H9 (cell line): Measurements from ENCODE around the gene TLE5. TPM values are rescaled to one million over a fixed set of nuclear protein-coding genes. Genes with fewer than 3 reads are reported as not detected.

Experiments used
- DNase-seq: peaks from one replicate; pipeline ENCODE4 v3.0.0-alpha.2; 2017
- H2AFZ ChIP-seq: one replicate; pipeline ENCODE4 v1.6.1; 2013; ENCODE audit warnings: mild to moderate bottlenecking, low read length, control low read depth, moderate library complexity
- H2AK5ac ChIP-seq: 2 replicates; pipeline ENCODE4 v1.6.1; 2013; ENCODE audit warnings: low read length, control low read depth, mixed read lengths; ENCODE audit not compliant: insufficient read length
- H2BK120ac ChIP-seq: one replicate; pipeline ENCODE4 v1.6.1; 2013; ENCODE audit warnings: low read depth, mild to moderate bottlenecking, low read length, control low read depth, inconsistent platforms; ENCODE audit not compliant: poor library complexity, severe bottlenecking
- H2BK12ac ChIP-seq: 2 replicates; pipeline ENCODE4 v1.6.1; 2013; ENCODE audit warnings: low read length, control low read depth, mixed read lengths, low read depth; ENCODE audit not compliant: insufficient read length
- H2BK15ac ChIP-seq: 2 replicates; pipeline ENCODE4 v1.6.1; 2013; ENCODE audit warnings: low read depth, low read length, control low read depth
- H2BK20ac ChIP-seq: one replicate; pipeline ENCODE4 v1.6.1; 2013; ENCODE audit warnings: low read depth, mild to moderate bottlenecking, low read length, control low read depth, inconsistent platforms; ENCODE audit not compliant: poor library complexity, severe bottlenecking
- H2BK5ac ChIP-seq: 2 replicates; pipeline ENCODE4 v1.6.1; 2013; ENCODE audit warnings: low read length, control low read depth, mixed read lengths; ENCODE audit not compliant: insufficient read length
- H3K14ac ChIP-seq: 2 replicates; pipeline ENCODE4 v1.6.1; 2013; ENCODE audit warnings: low read length, control low read depth; ENCODE audit not compliant: insufficient read depth
- H3K18ac ChIP-seq: 2 replicates; pipeline ENCODE4 v1.6.1; 2013; ENCODE audit warnings: low read depth, mild to moderate bottlenecking, mixed read lengths, low read length, control low read depth; ENCODE audit not compliant: insufficient read length
- H3K23ac ChIP-seq: 2 replicates; pipeline ENCODE4 v1.6.1; 2013; ENCODE audit warnings: low read length, control low read depth, mixed read lengths, low read depth; ENCODE audit not compliant: insufficient read length
- H3K23me2 ChIP-seq: 2 replicates; pipeline ENCODE4 v1.6.1; 2013; ENCODE audit warnings: low read depth, mild to moderate bottlenecking, mixed read lengths, low read length, control low read depth; ENCODE audit not compliant: insufficient read length, poor library complexity, severe bottlenecking
- H3K27ac ChIP-seq: 2 replicates; pipeline ENCODE4 v1.5.1; 2013; ENCODE audit warnings: low read length, control low read depth, mixed read lengths, low read depth; ENCODE audit not compliant: insufficient read length
- H3K27me3 ChIP-seq: 2 replicates; pipeline ENCODE4 v1.6.1; 2013; ENCODE audit warnings: low read length, control low read depth, inconsistent platforms; ENCODE audit not compliant: insufficient read depth
- H3K4ac ChIP-seq: 2 replicates; pipeline ENCODE4 v1.6.1; 2013; ENCODE audit warnings: low read depth, mild to moderate bottlenecking, control low read depth, inconsistent platforms, low read length, moderate library complexity
- H3K4me1 ChIP-seq: 2 replicates; pipeline ENCODE4 v1.6.1; 2013; ENCODE audit warnings: low read length, control low read depth, inconsistent platforms; ENCODE audit not compliant: insufficient read depth
- H3K4me2 ChIP-seq: 2 replicates; pipeline ENCODE4 v1.6.1; 2013; ENCODE audit warnings: low read length, control low read depth, mixed read lengths; ENCODE audit not compliant: insufficient read length, insufficient read depth
- H3K56ac ChIP-seq: 2 replicates; pipeline ENCODE4 v1.6.1; 2013; ENCODE audit warnings: low read depth, mild to moderate bottlenecking, mixed read lengths, low read length, control low read depth; ENCODE audit not compliant: insufficient read length
- H3K79me1 ChIP-seq: 2 replicates; pipeline ENCODE4 v1.6.1; 2013; ENCODE audit warnings: low read depth, mild to moderate bottlenecking, moderate library complexity, low read length, control low read depth, inconsistent platforms; ENCODE audit not compliant: insufficient read depth, poor library complexity, severe bottlenecking
- H3K79me2 ChIP-seq: 2 replicates; pipeline ENCODE4 v1.6.1; 2013; ENCODE audit warnings: low read length, control low read depth, inconsistent platforms; ENCODE audit not compliant: insufficient read depth
- H3K9ac ChIP-seq: 2 replicates; pipeline ENCODE4 v1.6.1; 2013; ENCODE audit warnings: low read length, control low read depth, mixed read lengths; ENCODE audit not compliant: insufficient read length; ENCODE audit errors: extremely low read depth
- H3K9me3 ChIP-seq: one replicate; pipeline ENCODE4 v1.6.1; 2013; ENCODE audit warnings: low read depth, low read length, inconsistent platforms; ENCODE audit not compliant: control insufficient read depth
- H3T11ph ChIP-seq: one replicate; pipeline ENCODE4 v1.6.1; 2013; ENCODE audit warnings: mild to moderate bottlenecking, low read length, control low read depth, inconsistent platforms
- H4K20me1 ChIP-seq: one replicate; pipeline ENCODE4 v1.6.1; 2013; ENCODE audit not compliant: control insufficient read depth, insufficient read length, insufficient read depth
- H4K5ac ChIP-seq: 2 replicates; pipeline ENCODE4 v1.6.1; 2013; ENCODE audit warnings: low read depth, mild to moderate bottlenecking, mixed read lengths, low read length, control low read depth; ENCODE audit not compliant: insufficient read length
- H4K8ac ChIP-seq: replicated peaks from 2 replicates; pipeline ENCODE4 v1.6.1; 2013; ENCODE audit warnings: low read length, control low read depth, mixed read lengths, low read depth; ENCODE audit not compliant: insufficient read length
- H4K91ac ChIP-seq: 2 replicates; pipeline ENCODE4 v1.6.1; 2013; ENCODE audit warnings: low read depth, mild to moderate bottlenecking, moderate library complexity, mixed read lengths, low read length, control low read depth; ENCODE audit not compliant: insufficient read length
- H3K27ac Mint-ChIP-seq, 3 experiments: 2 replicates in 2 of 3; 3 replicates in 1 of 3; pipeline ENCODE4 v1.8.0; 2020 to 2021; ENCODE audit warnings: mixed read lengths in 3 of 3, mild to moderate bottlenecking in 1 of 3, moderate library complexity in 1 of 3
- H3K27me3 Mint-ChIP-seq: 2 replicates; pipeline ENCODE4 v1.8.0; 2021; ENCODE audit warnings: low read depth, mild to moderate bottlenecking, moderate library complexity, mixed read lengths
- H3K36me3 Mint-ChIP-seq, 3 experiments: 2 replicates in 2 of 3; 3 replicates in 1 of 3; pipeline ENCODE4 v1.8.0; 2020 to 2021; ENCODE audit warnings: low read depth in 3 of 3, mixed read lengths in 3 of 3; ENCODE audit not compliant: insufficient read depth in 1 of 3
- H3K4me1 Mint-ChIP-seq, 2 experiments: 2 replicates each; pipeline ENCODE4 v1.8.0; 2020; ENCODE audit warnings: mixed read lengths in 2 of 2
- H3K4me3 Mint-ChIP-seq, 2 experiments: 2 replicates in 1 of 2; 3 replicates in 1 of 2; pipeline ENCODE4 v1.8.0; 2020 to 2021; ENCODE audit warnings: mild to moderate bottlenecking in 2 of 2, mixed read lengths in 2 of 2, moderate library complexity in 1 of 2
- H3K9me3 Mint-ChIP-seq, 2 experiments: 2 replicates in 1 of 2; 3 replicates in 1 of 2; pipeline ENCODE4 v1.8.0; 2020; ENCODE audit warnings: mild to moderate bottlenecking in 2 of 2, mixed read lengths in 2 of 2, moderate library complexity in 1 of 2
- WGBS: extraction: QIAGEN DNeasy Blood & Tissue Kit; methylation state at CpG from one replicate; pipeline ENCODE4 v1.1.7; 2013; ENCODE audit warnings: missing lambda C conversion rate, low lambda C conversion rate, mixed read lengths; ENCODE audit not compliant: insufficient read length; ENCODE audit errors: extremely low coverage; 5-methylcytosine and 5-hydroxymethylcytosine counted together
- total RNA-seq: library from RNA; stranded (reverse); gene quantifications from 2 replicates; pipeline ENCODE4 v1.2.1, GENCODE V29; 2021
- TF ChIP-seq, protein P1 (sequence below): fragments of 200-600 bp; sonication (generic); conservative IDR thresholded peaks from 3 replicates; pipeline ENCODE4 v1.8.0; 2021; ENCODE audit warnings: antibody characterized with exemption, mild to moderate bottlenecking

Gene TLE5
- total RNA-seq, 1 experiment from 2014 or later, result 221 TPM

DNA sequence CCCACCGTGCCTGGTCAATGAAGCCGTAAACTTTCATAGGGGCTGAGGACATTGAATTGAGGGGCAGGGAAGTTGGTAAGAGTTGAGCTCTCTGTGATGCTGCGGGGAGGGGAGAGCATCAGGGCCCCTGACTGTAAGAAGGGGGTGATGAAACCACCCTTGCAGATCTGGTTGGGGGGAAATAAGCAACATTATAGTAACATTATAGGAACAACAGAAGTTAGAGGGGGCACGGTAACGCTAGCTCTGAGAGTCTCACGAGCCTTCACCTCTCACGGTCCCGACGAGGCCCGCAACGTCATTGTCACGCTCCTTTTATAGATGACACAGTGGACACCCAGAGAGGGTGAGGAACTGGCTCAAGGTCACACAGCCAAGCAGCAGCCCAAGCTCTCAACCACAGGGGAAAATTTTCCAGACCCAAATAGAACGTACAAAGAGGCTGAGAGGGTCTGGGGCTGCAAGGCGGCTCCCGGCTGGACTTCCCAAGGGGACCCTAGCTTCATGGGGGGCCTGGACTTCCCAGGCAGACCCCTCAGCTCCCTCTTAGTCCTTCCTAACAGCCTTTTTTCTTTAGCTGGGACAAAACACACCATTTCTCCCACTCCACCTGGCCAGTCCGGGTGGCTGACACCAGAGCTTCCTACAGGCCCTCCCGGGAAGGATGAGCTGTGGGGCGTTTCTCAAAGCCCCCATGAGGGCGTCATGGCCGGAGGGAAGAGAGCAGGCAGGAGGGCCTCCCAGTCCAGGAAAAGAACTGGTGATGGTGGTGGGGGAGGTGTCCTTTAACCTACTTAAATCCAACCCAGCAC lies 4.1 kb downstream of the TLE5 start:
- Histone ChIP-seq H3K27me3 (no peaks in the 10 kb centered on the region), H3K4me2 (no peak overlapping the region), H3K27ac (no peak overlapping the region), H4K91ac (no peak overlapping the region), H2BK15ac (no peak overlapping the region), H2BK5ac (no peak overlapping the region), H3K9ac (no peak overlapping the region), H2BK12ac (no peak overlapping the region), H3T11ph (no peak overlapping the region), H3K23ac (no peak overlapping the region), H2AK5ac (no peak overlapping the region), H3K9me3 (no peaks in the 10 kb centered on the region), H3K79me1 (no peaks in the 10 kb centered on the region), H3K4ac (no peak overlapping the region), H2BK120ac (no peak overlapping the region), H3K56ac (no peak overlapping the region), H3K18ac (no peak overlapping the region), H3K4me1 (no peaks in the 10 kb centered on the region; the same call in 1 of the 2 replicates), H3K79me2 (0 out of 2 replicates have a peak, but pooled peaks cover 2% of the 10 kb centered on the region), H4K8ac (no peak overlapping the region), H2AFZ (no peak overlapping the region), H3K14ac (no peak overlapping the region), H4K20me1 (no peaks in the 10 kb centered on the region), H2BK20ac (no peak overlapping the region), H3K23me2 (no peaks in the 10 kb centered on the region), H4K5ac (no peak overlapping the region)
- peak overlapping the region; percentile 33 to 44 (median 44); a peak in 4 of 7 replicates for H3K27ac Mint-ChIP-seq
- no CpG with 5 or more reads among the region's 20 CpGs for WGBS
- TF ChIP-seq, protein P1, sequence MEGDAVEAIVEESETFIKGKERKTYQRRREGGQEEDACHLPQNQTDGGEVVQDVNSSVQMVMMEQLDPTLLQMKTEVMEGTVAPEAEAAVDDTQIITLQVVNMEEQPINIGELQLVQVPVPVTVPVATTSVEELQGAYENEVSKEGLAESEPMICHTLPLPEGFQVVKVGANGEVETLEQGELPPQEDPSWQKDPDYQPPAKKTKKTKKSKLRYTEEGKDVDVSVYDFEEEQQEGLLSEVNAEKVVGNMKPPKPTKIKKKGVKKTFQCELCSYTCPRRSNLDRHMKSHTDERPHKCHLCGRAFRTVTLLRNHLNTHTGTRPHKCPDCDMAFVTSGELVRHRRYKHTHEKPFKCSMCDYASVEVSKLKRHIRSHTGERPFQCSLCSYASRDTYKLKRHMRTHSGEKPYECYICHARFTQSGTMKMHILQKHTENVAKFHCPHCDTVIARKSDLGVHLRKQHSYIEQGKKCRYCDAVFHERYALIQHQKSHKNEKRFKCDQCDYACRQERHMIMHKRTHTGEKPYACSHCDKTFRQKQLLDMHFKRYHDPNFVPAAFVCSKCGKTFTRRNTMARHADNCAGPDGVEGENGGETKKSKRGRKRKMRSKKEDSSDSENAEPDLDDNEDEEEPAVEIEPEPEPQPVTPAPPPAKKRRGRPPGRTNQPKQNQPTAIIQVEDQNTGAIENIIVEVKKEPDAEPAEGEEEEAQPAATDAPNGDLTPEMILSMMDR, result no peak
- H3K4me3 Mint-ChIP-seq, result peak overlapping the region in 1 of 2 experiments; percentile 46; a peak in 2 of 5 replicates
- peaks cover 3% of the 10 kb centered on the region for H3K27me3 Mint-ChIP-seq
- DNase-seq, result no peak
- peaks cover 13 to 53% (median 44%) of the 10 kb centered on the region in 3 experiments; a peak in 6 of 7 replicates for H3K36me3 Mint-ChIP-seq
- no peaks in the 10 kb centered on the region for H3K9me3 Mint-ChIP-seq
- peaks cover 24 to 61% of the 10 kb centered on the region in 2 experiments for H3K4me1 Mint-ChIP-seq
